Measurements from ENCODE around the gene SARDH. TPM values are rescaled to one million over a fixed set of nuclear protein-coding genes. Genes with fewer than 3 reads are reported as not detected.

The SARDH gene
- total RNA-seq, 4 donors from 2014 or later = 0.34 to 0.88 (median 0.57) TPM; not detected in 1

- TF ChIP-seq CTCF (IDR thresholded peaks at IDR 0.05; ENCODE audit: low read depth) = no peak
Measured at GRCh38 chr9:133704711-133705181, 33.4 kb downstream of the SARDH start.

GRCh38 chr9:133703591-133704399 lies 34.4 kb downstream of the SARDH start:
- no peak for TF ChIP-seq CTCF (IDR thresholded peaks at IDR 0.05; ENCODE audit: low read depth)

GRCh38 chr9:133702798-133703590 lies 35.2 kb downstream of the SARDH start:
- TF ChIP-seq CTCF (IDR thresholded peaks at IDR 0.05; ENCODE audit: low read depth) = no peak

GRCh38 chr9:133701981-133702797 lies 36.0 kb downstream of the SARDH start:
- TF ChIP-seq CTCF (IDR thresholded peaks at IDR 0.05; ENCODE audit: low read depth) = no peak

- TF ChIP-seq CTCF (IDR thresholded peaks at IDR 0.05; ENCODE audit: low read depth) = no peak
Measured at GRCh38 chr9:133701321-133701980, 36.7 kb downstream of the SARDH start.

- TF ChIP-seq CTCF (IDR thresholded peaks at IDR 0.05; ENCODE audit: low read depth) = no peak
Measured at GRCh38 chr9:133700819-133701320, 37.3 kb downstream of the SARDH start.

Measured in subcutaneous adipose tissue (tissue), 4 donors.